ENCODE data around the gene SIAH1. TPM values are rescaled to one million over a fixed set of nuclear protein-coding genes. Genes with fewer than 3 reads are reported as not detected.

Gene SIAH1
- total and polyA plus RNA-seq, 2 of the 8 experiments (the other 6 are each of a cell fraction or from before 2014, with no cell fraction given): 19.5 to 33.9 TPM

GRCh38 chr16:48386559-48387312 is 1.5 kb upstream of the SIAH1 start (continued):
- TF ChIP-seq EZH2 (IDR thresholded peaks at IDR 0.05; ENCODE audit: low read depth, low read length, severe bottlenecking) (no peak), SUZ12 (IDR thresholded peaks at IDR 0.05; ENCODE audit: low read length) (no peak), TBP (IDR thresholded peaks at IDR 0.05; ENCODE audit: low read depth, low read length) (no peak), BCL11A (IDR thresholded peaks at IDR 0.05; ENCODE audit: low read depth in 2 of 2, low read length in 2 of 2) (no peak), MAFK (IDR thresholded peaks at IDR 0.05; ENCODE audit: low read depth, low read length) (no peak), TEAD4 (IDR thresholded peaks at IDR 0.05; ENCODE audit: low read depth, low read length) (no peak)
- TF ChIP-seq, protein P1, sequence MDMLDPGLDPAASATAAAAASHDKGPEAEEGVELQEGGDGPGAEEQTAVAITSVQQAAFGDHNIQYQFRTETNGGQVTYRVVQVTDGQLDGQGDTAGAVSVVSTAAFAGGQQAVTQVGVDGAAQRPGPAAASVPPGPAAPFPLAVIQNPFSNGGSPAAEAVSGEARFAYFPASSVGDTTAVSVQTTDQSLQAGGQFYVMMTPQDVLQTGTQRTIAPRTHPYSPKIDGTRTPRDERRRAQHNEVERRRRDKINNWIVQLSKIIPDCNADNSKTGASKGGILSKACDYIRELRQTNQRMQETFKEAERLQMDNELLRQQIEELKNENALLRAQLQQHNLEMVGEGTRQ (IDR thresholded peaks at IDR 0.05; ENCODE audit: low read length): no peak
- TF ChIP-seq, protein P2, sequence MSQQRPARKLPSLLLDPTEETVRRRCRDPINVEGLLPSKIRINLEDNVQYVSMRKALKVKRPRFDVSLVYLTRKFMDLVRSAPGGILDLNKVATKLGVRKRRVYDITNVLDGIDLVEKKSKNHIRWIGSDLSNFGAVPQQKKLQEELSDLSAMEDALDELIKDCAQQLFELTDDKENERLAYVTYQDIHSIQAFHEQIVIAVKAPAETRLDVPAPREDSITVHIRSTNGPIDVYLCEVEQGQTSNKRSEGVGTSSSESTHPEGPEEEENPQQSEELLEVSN (IDR thresholded peaks at IDR 0.05): no peak

Measured in H1 (cell line).